GM19455 (cell line): ENCODE data around the gene APOBEC3G.

ENCODE experiments used
- ATAC-seq: cut with Tn5 transposase; IDR thresholded peaks from one replicate; pipeline ENCODE4 v1.9.1; 2021; ENCODE audit not compliant: unreplicated experiment

Gene APOBEC3G

GRCh38 chr22:39090426-39091064 is 13.5 kb downstream of the APOBEC3G start:
- ATAC-seq = no peak

- ATAC-seq = no peak
These were observed 14.3 kb downstream of the APOBEC3G start for GRCh38 chr22:39091126-39092081.

DNA sequence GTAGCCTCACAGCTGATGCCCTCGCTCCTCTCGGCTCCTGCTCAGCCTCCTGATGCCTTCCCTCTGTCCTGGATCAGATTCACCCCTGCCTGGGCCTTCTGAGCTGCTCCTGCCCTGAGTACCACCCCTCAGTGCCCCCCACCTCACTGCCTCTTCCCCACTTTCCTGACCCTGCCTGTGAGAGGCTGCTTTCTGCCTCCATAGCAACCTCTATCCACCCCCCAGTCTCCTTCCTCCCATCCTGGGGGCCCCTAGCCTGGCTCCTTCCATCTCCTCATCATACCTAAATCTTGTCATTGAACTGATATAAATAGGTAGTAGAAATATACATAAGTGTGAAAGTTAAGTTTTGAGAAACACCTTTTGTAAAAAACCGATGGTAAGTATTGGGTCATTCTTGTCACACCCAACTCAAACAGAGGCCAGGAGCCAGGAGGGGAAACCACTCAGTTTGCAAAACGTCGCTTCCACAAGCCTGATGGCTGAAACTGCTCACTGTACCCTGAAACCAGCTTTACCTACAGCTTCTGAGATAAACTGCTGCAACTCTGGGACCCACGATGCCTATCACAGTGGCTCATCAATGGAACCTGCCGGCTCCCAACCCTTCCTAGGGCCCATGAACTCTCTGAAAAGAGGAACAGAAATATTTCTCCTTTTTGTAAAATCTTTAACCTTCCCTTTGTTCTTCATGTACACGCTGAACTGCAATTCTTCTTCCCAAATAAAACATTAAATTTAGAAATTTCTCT is 15.2 kb downstream of the APOBEC3G start:
- ATAC-seq = no peak

DNA sequence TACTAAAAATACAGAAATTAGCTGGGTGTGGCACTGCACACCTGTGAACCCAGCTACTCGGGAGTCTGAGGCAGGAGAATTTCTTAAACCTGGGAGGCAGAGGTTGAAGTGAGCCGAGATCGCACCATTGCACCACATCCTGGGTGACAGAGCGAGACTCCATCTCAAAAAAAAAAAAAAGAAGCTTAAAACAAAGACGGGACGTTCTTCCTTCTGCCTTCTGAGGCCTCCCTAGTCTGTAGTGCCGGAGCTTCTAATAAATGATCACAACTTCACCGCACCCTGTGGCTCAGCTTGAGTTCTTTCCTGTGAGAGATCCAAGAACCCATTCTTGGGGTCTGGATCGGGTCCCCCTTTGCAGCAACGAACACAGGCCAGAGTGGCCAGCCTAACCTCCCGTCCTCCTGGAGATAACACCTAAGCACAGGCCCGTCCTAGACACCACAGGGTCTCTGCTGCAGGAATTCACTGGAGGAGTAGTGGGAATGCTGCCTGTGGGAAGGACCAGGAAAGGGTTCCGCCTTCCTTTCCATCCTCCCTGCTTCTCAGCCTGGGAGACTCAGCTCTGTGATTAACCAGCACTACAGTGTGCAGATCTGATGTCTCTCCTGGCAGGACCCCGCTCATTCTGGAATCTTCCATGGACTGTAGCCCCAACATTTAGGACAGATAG is 17.8 kb downstream of the APOBEC3G start:
- ATAC-seq = no peak

DNA sequence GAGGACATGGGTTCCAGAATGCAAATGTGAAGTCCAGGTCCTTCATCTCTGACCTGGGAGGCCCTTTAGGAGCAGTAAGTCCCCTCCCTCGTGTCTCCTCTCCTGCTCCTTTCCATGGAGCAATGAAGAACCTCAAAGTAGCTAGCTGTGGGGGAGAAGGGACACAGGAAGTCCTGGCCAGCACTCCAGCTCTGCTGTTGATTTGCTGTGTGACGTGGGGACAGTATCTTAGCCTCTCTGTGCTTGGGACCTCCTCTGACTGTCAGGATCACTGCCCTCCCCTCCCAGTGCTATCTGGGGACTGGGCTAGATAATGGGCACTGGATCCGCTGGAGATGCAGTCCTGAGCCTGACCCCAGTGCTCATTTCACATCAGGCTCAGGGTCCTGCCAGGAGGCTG is 18.9 kb downstream of the APOBEC3G start:
- no peak for ATAC-seq

GRCh38 chr22:39097098-39098020 is 20.3 kb downstream of the APOBEC3G start, which contains the start of gene APOBEC3H:
APOBEC3H (plus strand) TSS chr22:39097244; CDS start chr22:39100279, 3,035 bp downstream.
- no peak for ATAC-seq

DNA sequence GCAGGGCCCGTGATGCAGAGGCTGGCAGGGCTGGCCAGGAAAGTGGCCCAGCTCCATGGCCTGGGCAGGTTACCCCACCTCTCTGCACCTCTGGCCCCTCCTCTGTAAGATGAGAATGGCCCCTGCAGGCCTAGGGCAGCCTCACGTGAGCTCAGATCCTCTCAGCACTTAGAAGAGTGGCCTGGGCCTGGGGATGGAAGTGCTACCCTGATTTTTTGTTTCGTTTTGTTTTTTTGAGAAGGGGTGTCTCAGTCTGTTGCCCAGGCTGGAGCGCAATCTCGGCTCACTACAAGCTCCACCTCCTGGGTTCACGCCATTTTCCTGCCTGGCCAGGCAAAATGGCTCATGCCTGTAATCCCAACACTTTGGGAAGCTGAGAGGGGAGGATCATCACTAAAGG is 21.0 kb downstream of the APOBEC3G start:
- ATAC-seq = no peak

DNA sequence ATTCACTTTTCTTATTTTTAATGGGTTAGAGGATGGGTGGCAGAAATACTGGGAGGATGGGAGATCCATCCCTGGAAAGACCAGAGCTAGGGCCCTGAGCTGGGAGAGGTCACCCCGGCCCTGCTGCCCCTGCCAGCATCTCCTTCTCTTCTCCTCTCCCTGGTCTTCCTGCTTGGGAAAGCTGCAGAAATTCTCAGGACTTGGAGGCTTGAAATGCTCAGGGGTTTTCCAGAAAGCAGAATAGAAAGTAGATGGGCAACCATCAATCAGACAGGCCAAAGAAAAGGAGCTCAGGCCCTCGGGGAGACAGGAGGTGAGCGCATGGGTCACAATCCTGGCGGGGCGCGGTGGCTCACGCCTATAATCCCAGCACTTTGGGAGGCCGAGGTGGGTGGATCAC is 21.5 kb downstream of the APOBEC3G start:
- no peak for ATAC-seq

GRCh38 chr22:39101226-39101625 is 24.2 kb downstream of the APOBEC3G start:
- ATAC-seq = no peak

DNA sequence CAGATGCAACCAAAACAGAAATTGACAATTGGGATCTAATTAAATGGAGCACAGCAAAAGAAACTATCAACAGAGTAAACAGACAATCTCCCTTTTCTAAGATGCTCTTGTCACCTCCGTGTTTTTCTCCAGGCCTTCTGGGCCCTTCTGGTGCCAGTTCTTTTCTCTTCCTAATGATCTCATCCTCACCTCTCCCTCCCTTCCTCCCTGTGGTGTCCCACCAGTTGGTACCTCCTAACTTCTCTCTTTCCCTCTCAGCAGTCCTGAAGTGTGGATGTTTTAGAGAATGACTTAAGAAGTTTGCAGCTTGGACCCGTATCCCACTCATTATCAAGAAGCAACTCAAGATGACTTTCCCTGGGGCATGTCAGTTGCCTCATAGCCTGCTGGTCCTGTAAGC is 26.4 kb downstream of the APOBEC3G start:
- no peak for ATAC-seq

- no peak for ATAC-seq
These were observed 29.3 kb downstream of the APOBEC3G start for GRCh38 chr22:39106326-39106725.

GRCh38 chr22:39108487-39108886 is 31.4 kb downstream of the APOBEC3G start:
- no peak for ATAC-seq

DNA sequence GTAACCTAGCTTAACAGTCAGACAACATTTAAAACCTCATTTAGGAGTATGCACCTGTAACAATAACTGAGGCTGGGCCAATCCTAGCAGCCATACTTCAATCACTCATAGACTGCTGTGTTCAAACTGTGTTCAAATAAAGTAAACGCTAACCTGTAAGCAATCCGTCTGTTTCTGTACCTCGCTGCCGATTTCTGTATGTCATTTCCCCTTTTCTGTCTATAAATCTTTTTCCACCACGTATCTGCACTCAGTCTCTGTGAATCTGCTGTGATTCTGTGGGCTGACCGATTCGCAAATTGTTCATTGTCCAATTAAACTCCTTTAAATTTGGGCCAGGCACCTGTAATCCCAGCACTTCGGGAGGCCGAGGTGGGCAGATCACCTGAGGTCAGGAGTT is 32.3 kb downstream of the APOBEC3G start:
- ATAC-seq = no peak

DNA sequence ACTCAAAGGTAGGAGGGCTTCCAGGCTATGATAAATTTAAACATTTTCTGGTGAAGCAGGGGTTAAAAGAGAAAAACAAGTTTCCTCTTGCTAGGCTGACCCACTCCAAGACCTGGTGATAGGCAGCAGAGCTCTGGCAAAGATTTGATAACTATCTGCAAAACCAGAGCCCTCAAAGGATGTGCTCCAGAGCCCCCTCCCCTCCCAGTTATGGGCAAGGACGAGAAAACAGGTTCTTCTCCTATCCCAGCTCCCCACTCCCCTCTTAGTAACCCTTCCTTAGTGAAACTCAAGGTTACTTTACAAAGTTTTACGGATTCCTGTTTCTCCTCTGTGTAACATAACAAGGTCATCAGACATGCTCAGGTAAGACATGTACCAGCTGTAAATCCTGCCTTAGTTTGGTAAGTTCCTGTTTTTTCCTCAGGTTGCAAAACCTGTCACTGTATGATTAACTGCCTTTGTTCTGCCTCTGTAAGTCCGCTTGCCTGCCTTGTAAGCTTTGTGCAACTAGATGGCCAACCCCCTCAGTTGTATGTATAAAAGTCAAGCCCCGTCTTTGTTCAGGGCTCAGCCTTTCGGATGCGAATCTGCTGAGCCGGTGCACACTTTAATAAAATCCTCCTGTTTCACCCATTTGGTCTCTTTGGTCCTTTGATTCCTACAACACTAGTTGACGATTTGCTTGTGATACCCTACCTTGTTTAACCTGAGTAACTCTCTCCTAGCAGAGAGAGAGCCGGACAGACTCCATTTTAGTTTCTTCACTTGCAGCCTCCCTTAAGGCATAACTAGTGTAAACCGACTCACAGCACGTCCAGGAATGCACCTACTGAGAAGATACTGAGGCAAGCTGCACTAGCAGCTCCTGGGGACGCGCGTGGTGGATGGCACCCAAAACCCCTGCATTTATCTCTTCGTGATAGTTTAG is 33.8 kb downstream of the APOBEC3G start:
- no peak for ATAC-seq

GRCh38 chr22:39114112-39114511 is 37.0 kb downstream of the APOBEC3G start:
- no peak for ATAC-seq

DNA sequence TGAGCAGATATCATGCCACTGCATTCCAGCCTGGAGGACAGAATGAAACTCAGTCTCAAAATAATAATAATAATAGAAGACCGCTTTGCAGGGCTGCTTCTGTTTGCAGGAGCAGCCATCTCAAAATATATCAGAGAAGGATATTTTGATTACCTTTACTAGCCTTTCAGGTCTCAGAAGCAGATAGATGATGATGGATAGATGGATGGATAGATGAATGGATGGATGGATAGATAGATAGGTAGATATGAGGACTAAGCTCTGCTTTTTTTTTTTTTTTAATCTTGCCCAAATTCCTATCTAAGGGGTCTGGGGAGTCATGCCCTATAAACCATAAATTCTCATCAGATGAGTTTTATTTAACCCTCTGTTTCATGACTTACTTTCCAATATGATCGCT is 38.5 kb downstream of the APOBEC3G start:
- no peak for ATAC-seq

DNA sequence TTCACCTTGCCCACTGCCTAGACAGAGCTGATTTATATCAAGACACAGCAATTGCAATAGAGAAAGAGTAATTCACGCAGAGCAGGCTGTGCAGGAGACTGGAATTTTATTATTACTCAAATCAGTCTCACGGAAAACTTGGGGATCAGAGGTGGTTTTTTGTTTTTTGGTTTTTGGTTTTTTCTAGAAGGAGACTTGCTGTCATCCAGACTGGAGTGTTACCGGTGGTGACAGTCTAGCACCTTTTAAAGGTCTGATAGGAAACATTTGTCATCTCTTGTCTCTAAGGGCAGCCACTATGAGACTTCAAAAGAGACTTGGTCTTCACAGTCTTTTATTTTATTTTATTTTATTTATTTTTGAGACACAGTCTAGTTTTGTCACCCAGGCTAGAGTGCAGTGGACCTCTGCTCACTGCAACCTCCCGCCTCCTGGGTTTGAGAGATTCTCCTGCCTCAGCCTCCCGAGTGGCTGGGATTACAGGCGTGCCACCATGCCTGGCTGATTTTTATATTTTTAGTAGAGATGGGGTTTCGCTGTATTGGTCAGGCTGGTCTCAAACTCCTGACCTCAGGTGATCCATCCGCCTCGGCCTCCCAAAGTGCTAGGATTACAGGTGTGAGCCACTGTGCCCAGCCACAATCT is 39.0 kb downstream of the APOBEC3G start:
- no peak for ATAC-seq

- ATAC-seq = no peak
These were observed 40.6 kb downstream of the APOBEC3G start for GRCh38 chr22:39117585-39118191.
